ENCODE measurements around the gene TMTC2.

DNA sequence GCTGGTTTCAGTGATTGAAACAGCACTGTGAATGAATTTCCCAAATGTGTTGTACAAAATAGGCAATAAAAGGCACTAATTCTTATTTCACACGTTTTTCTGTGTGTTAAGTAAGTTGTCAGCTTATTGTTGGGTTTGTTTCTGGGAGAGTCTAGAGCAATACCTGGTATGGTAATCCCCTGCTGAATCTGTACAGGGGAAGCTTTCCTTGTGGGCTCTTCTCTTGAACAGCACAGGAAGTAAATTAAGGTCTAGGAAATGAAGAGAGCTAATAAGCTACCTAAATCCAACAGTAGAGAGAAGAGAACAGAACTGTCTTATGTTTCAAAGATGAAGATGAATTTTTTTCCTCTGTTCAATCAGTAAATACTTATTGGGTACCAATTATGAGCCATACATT lies 406.7 kb downstream of the TMTC2 start:
- TF ChIP-seq, protein P1, sequence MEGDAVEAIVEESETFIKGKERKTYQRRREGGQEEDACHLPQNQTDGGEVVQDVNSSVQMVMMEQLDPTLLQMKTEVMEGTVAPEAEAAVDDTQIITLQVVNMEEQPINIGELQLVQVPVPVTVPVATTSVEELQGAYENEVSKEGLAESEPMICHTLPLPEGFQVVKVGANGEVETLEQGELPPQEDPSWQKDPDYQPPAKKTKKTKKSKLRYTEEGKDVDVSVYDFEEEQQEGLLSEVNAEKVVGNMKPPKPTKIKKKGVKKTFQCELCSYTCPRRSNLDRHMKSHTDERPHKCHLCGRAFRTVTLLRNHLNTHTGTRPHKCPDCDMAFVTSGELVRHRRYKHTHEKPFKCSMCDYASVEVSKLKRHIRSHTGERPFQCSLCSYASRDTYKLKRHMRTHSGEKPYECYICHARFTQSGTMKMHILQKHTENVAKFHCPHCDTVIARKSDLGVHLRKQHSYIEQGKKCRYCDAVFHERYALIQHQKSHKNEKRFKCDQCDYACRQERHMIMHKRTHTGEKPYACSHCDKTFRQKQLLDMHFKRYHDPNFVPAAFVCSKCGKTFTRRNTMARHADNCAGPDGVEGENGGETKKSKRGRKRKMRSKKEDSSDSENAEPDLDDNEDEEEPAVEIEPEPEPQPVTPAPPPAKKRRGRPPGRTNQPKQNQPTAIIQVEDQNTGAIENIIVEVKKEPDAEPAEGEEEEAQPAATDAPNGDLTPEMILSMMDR (IDR thresholded peaks at IDR 0.05) = no peak
- TF ChIP-seq POLR2A (IDR thresholded peaks at IDR 0.05) = no peak
